DOHH2 (cell line): Measurements from ENCODE around the gene PEPD.

ENCODE experiments used
- H3F3A ChIP-seq: fragments of 200-600 bp; sonication (generic), shearing (Covaris generic); 2 replicates; pipeline ENCODE4 v1.6.0; 2016; ENCODE audit warnings: antibody characterized with exemption, mild to moderate bottlenecking; ENCODE audit not compliant: control insufficient read depth, insufficient read depth
- H3K27ac ChIP-seq: fragments of 200-600 bp; sonication (generic); 2 replicates; pipeline ENCODE4 v1.5.1; 2014; ENCODE audit warnings: low read depth, mild to moderate bottlenecking, low read length, moderate library complexity
- H3K27me3 ChIP-seq: fragments of 200-600 bp; sonication (generic); 2 replicates; pipeline ENCODE4 v1.6.1; 2014; ENCODE audit warnings: mild to moderate bottlenecking, low read length, mixed read lengths; ENCODE audit not compliant: control insufficient read depth
- H3K36me3 ChIP-seq: fragments of 200-600 bp; sonication (generic); 2 replicates; pipeline ENCODE4 v1.6.1; 2014; ENCODE audit warnings: mild to moderate bottlenecking, low read length, moderate library complexity, mixed read lengths; ENCODE audit not compliant: control insufficient read depth
- H3K4me1 ChIP-seq: fragments of 200-600 bp; sonication (generic); 2 replicates; pipeline ENCODE4 v1.6.1; 2014; ENCODE audit warnings: mild to moderate bottlenecking, low read length, mixed read lengths; ENCODE audit not compliant: control insufficient read depth
- H3K4me2 ChIP-seq: fragments of 200-600 bp; sonication (generic); 2 replicates; pipeline ENCODE4 v1.6.0; 2014; ENCODE audit warnings: mild to moderate bottlenecking, low read length, moderate library complexity
- H3K4me3 ChIP-seq: fragments of 200-600 bp; sonication (generic); 2 replicates; pipeline ENCODE4 v1.5.1; 2014; ENCODE audit warnings: mild to moderate bottlenecking, low read length, mixed read lengths
- H3K79me2 ChIP-seq: fragments of 200-600 bp; sonication (generic); 2 replicates; pipeline ENCODE4 v1.6.1; 2014; ENCODE audit warnings: mild to moderate bottlenecking, low read length, mixed read lengths; ENCODE audit not compliant: control insufficient read depth
- H3K9me2 ChIP-seq: fragments of 200-600 bp; sonication (generic); replicated peaks from 2 replicates; pipeline ENCODE4 v1.6.1; 2014; ENCODE audit warnings: mild to moderate bottlenecking, low read length, mixed read lengths; ENCODE audit not compliant: control insufficient read depth
- H3K9me3 ChIP-seq: fragments of 200-600 bp; sonication (generic); 2 replicates; pipeline ENCODE4 v1.6.1; 2014; ENCODE audit warnings: antibody characterized with exemption, low read length, mixed read lengths; ENCODE audit not compliant: control insufficient read depth, insufficient read depth
- H4K20me1 ChIP-seq: fragments of 200-600 bp; sonication (generic); 2 replicates; pipeline ENCODE4 v1.6.0; 2014; ENCODE audit warnings: low read depth, mild to moderate bottlenecking, antibody characterized with exemption, low read length, moderate library complexity; ENCODE audit not compliant: control insufficient read depth, insufficient read depth
- CTCF ChIP-seq: fragments of 200-600 bp; sonication (generic); IDR thresholded peaks from one replicate; pipeline ENCODE4 v1.5.1; 2014; ENCODE audit warnings: antibody characterized with exemption, mild to moderate bottlenecking, low read depth, low read length; ENCODE audit not compliant: poor library complexity, severe bottlenecking
- EZH2phosphoT487 ChIP-seq: fragments of 200-600 bp; sonication (generic); IDR thresholded peaks from 2 replicates; pipeline ENCODE4 v1.6.1; 2017; ENCODE audit warnings: borderline replicate concordance, mild to moderate bottlenecking, antibody characterized with exemption, low read length, moderate library complexity, mixed read lengths

The PEPD gene

DNA sequence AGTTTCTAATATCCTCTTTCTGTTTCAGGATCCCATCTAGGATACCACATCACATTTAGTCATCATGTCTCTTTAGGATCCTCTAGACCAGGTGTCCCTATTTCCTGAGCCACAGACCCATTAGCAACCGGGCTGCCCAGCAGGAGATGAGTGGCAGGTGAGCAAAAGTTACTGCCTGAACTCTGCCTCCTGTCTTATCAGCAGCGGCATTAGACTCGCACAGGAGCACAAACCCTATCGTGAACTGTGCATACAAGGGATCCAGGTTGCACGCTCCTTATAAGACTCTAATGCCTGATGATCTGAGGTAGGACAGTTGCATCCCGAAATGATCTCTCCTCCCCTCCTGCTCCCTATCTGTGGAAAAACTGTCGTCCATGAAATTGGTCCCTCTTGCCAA is 155.9 kb downstream of the PEPD start:
- no peaks in the 10 kb centered on the region for H3K4me1 ChIP-seq
- H3K27me3 ChIP-seq: peaks cover 32% of the 10 kb centered on the region
- H3K4me3 ChIP-seq: no peak overlapping the region
- no peaks in the 10 kb centered on the region for H3K9me2 ChIP-seq
- H4K20me1 ChIP-seq: no peaks in the 10 kb centered on the region
- H3K27ac ChIP-seq: no peak overlapping the region
- TF ChIP-seq CTCF: no peak
- no peak for TF ChIP-seq EZH2phosphoT487
- no peak overlapping the region for H3K4me2 ChIP-seq
- no peaks in the 10 kb centered on the region for H3K9me3 ChIP-seq
- H3F3A ChIP-seq: no peaks in the 10 kb centered on the region
- H3K79me2 ChIP-seq: no peaks in the 10 kb centered on the region
- H3K36me3 ChIP-seq: no peaks in the 10 kb centered on the region

GRCh38 chr19:33363476-33363875 is 158.1 kb downstream of the PEPD start:
- no peaks in the 10 kb centered on the region for H3K79me2 ChIP-seq
- no peaks in the 10 kb centered on the region for H4K20me1 ChIP-seq
- H3K9me2 ChIP-seq: no peaks in the 10 kb centered on the region
- TF ChIP-seq EZH2phosphoT487 (no peak), CTCF (no peak)
- peaks cover 23% of the 10 kb centered on the region for H3K27me3 ChIP-seq
- no peaks in the 10 kb centered on the region for H3F3A ChIP-seq
- no peak overlapping the region for H3K4me3 ChIP-seq
- H3K4me1 ChIP-seq: no peaks in the 10 kb centered on the region
- no peaks in the 10 kb centered on the region for H3K9me3 ChIP-seq
- H3K4me2 ChIP-seq: no peak overlapping the region
- H3K27ac ChIP-seq: no peak overlapping the region
- H3K36me3 ChIP-seq: no peaks in the 10 kb centered on the region

- no peak overlapping the region for H3K4me3 ChIP-seq
- no peaks in the 10 kb centered on the region for H3K36me3 ChIP-seq
- H3K4me2 ChIP-seq: no peak overlapping the region
- H3K9me3 ChIP-seq: no peaks in the 10 kb centered on the region
- H4K20me1 ChIP-seq: no peaks in the 10 kb centered on the region
- no peaks in the 10 kb centered on the region for H3F3A ChIP-seq
- no peak overlapping the region for H3K27ac ChIP-seq
- peaks cover 15% of the 10 kb centered on the region for H3K27me3 ChIP-seq
- H3K79me2 ChIP-seq: no peaks in the 10 kb centered on the region
- no peaks in the 10 kb centered on the region for H3K9me2 ChIP-seq
- no peaks in the 10 kb centered on the region for H3K4me1 ChIP-seq
- TF ChIP-seq EZH2phosphoT487: no peak
- no peak for TF ChIP-seq CTCF
Measured at GRCh38 chr19:33362508-33363228, 158.9 kb downstream of the PEPD start.

DNA sequence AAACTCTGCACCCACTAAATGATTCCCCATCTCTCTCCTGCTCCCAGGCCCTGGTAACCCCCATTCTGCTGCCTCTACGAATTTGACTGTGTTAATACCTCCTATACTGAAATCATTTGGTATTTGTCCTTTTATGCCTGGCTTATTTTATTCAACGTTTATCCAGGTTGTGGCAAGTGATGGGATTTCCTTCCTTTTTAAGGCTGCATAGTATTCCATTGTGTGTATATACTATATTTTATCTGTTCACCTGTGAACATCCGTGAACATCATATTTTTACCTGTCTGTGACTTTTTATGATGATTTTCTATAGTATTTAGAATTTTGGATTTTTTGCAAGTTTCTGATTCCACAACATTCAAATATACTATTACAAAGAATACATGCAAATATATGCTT is 162.0 kb downstream of the PEPD start:
- Histone ChIP-seq H3K9me2 (no peaks in the 10 kb centered on the region), H3K4me3 (no peak overlapping the region), H3K27ac (no peak overlapping the region), H3K79me2 (no peaks in the 10 kb centered on the region), H3K4me2 (no peak overlapping the region), H3K36me3 (no peaks in the 10 kb centered on the region), H3K27me3 (peaks cover 3% of the 10 kb centered on the region; the same call in 1 of the 2 replicates), H3K9me3 (0 out of 2 replicates have a peak, but pooled peaks cover 6% of the 10 kb centered on the region), H3K4me1 (no peaks in the 10 kb centered on the region), H3F3A (no peaks in the 10 kb centered on the region), H4K20me1 (no peaks in the 10 kb centered on the region)
- TF ChIP-seq EZH2phosphoT487: no peak
- no peak for TF ChIP-seq CTCF
